Coronary artery (tissue), 2 donors: ENCODE data around the gene TIMM50.

ENCODE experiments used
- DNase-seq: peaks from one replicate; pipeline ENCODE4 v3.0.0-alpha.2; 2017; ENCODE audit warnings: low spot score
- H3K27ac ChIP-seq, 2 donors: fragments of 200-600 bp; sonication (generic); one replicate each; pipeline ENCODE4 v1.5.1; 2016 to 2019
- H3K4me3 ChIP-seq: fragments of 200-600 bp; sonication (generic); 2 replicates; pipeline ENCODE4 v1.5.1; 2016; ENCODE audit warnings: mild to moderate bottlenecking, moderate library complexity
- CTCF ChIP-seq: fragments of 200-600 bp; sonication (generic); IDR thresholded peaks from one replicate; pipeline ENCODE4 v1.5.1; 2019; ENCODE audit warnings: antibody characterized with exemption

Gene TIMM50

GRCh38 chr19:39533791-39534190 is 53.2 kb downstream of the TIMM50 start:
- DNase-seq: no peak
- TF ChIP-seq CTCF: no peak
- Histone ChIP-seq H3K4me3 (no peak overlapping the region), H3K27ac (no peak overlapping the region)

- DNase-seq: no peak
- Histone ChIP-seq H3K27ac (peak overlapping the region; percentile 93 to 97), H3K4me3 (peak overlapping the region; percentile 90)
- TF ChIP-seq CTCF: no peak
Observed at GRCh38 chr19:39539165-39539517, 58.5 kb downstream of the TIMM50 start.

GRCh38 chr19:39539518-39540332 is 59.1 kb downstream of the TIMM50 start, which contains the start of gene EID2:
EID2 (minus strand) TSS chr19:39540161; CDS start chr19:39540079, 82 bp downstream.
- Histone ChIP-seq H3K27ac (peak within 1 kb of the TSS; percentile 93 to 97), H3K4me3 (peak within 1 kb of the TSS; percentile 90)
- TF ChIP-seq CTCF: peak; percentile 64
- DNase-seq: peak; percentile 95

- no peak for DNase-seq
- Histone ChIP-seq H3K27ac (no peak overlapping the region), H3K4me3 (peak overlapping the region; percentile 90)
- no peak for TF ChIP-seq CTCF
Observed at GRCh38 chr19:39540333-39540673, 59.7 kb downstream of the TIMM50 start.
